ENCODE data around the gene NUP37. TPM values are rescaled to one million over a fixed set of nuclear protein-coding genes. Genes with fewer than 3 reads are reported as not detected.

The NUP37 gene
- total and polyA plus RNA-seq, 2 of the 13 experiments (the other 11 are each of a cell fraction or from before 2014, with no cell fraction given) = 50.6 to 80.1 TPM

- TF ChIP-seq ZNF800 (CRISPR knock-in tag; IDR thresholded peaks at IDR 0.05) = no peak
These were observed 56.8 kb downstream of the NUP37 start (continued) for GRCh38 chr12:102063069-102063468.

- POLR2A ChIA-PET = interaction anchor here (0.6 to 1.8 kb wide), 2 partner anchors 30 to 57 kb away, joined by 3 to 14 read pairs; partner anchors contain the start of genes NUP37 and PARPBP
- peak overlapping the region; percentile 85 for H2AFZ ChIP-seq (ENCODE audit: low read length)
- H3K27me3 ChIP-seq (ENCODE audit: control insufficient read depth in 1 of 2, insufficient read depth in 2 of 2, low read length in 2 of 2) = no peaks in the 10 kb centered on the region; a peak in 1 of 5 replicates
- no peak for ATAC-seq
- no peak for DNase-seq (ENCODE audit: low spot score)
- WGBS (ENCODE audit: low lambda C conversion rate) = 78% methylated on average over 11 of the region's 11 CpGs
- H3K9ac ChIP-seq (ENCODE audit: insufficient read depth, low read depth, low read length) = no peak overlapping the region
- H3K4me2 ChIP-seq (ENCODE audit: low read depth, low read length) = peak overlapping the region; percentile 77
- BruUV-seq (replicated peaks) = no TSS peak
- H3K4me1 ChIP-seq (ENCODE audit: insufficient read depth, low read length) = peaks cover 42% of the 10 kb centered on the region
- H3K36me3 ChIP-seq (replicated peaks in 1 of 2; ENCODE audit: control insufficient read depth in 1 of 2, insufficient read depth in 2 of 2, low read length in 2 of 2) = no peaks in the 10 kb centered on the region
- intact Hi-C loops (cut with micrococcal nuclease; ENCODE audit: unreplicated experiment) (loop anchor here (1.0 to 5.0 kb wide), 2 partner anchors 58 to 115 kb away; partner anchors contain the start of genes NUP37 and PARPBP), in situ Hi-C loops (cut with HindIII; ENCODE audit: extremely low pct_ligation_motif_present, low pct_unique_long_range_greater_than_20kb) (no loop called here)
- H3K4me3 ChIP-seq (replicated peaks in 1 of 3; ENCODE audit: insufficient read depth in 1 of 3, low read depth in 2 of 3, low read length in 3 of 3) = peak overlapping the region; percentile 46 to 92 (median 76); a peak in 5 of 6 replicates
- no peaks in the 10 kb centered on the region for H3K9me3 ChIP-seq (ENCODE audit: low read length)
- no peaks in the 10 kb centered on the region for H3K79me2 ChIP-seq (ENCODE audit: insufficient read depth, low read length)
- 0 out of 2 replicates have a peak, but pooled peaks have one; percentile 15 for TF ChIP-seq MYC (CRISPR knock-in tag; IDR thresholded peaks at IDR 0.05; ENCODE audit: borderline replicate concordance)
- no peak for TF ChIP-seq BRCA1 (CRISPR knock-in tag; IDR thresholded peaks at IDR 0.05)
- 0 out of 2 replicates have a peak, but pooled peaks have one; percentile 13 for TF ChIP-seq SMYD3 (CRISPR knock-in tag; IDR thresholded peaks at IDR 0.05)
- TF ChIP-seq ZMYM2 (CRISPR knock-in tag; IDR thresholded peaks at IDR 0.05) = 0 out of 2 replicates have a peak, but pooled peaks have one; percentile 30
- TF ChIP-seq RNF2 (conservative IDR thresholded peaks at IDR 0.05; ENCODE audit: low read depth) = no peak
- CTCF ChIA-PET (ENCODE audit: low intra/inter-chr PET ratio, low total read pairs) = no interaction called here
- no peaks in the 10 kb centered on the region for H4K20me1 ChIP-seq (ENCODE audit: insufficient read depth, low read length)
- H3K27ac ChIP-seq (ENCODE audit: extremely low read length, insufficient read depth, low read length) = no peak overlapping the region
- FAIRE-seq = no peak
These were observed 57.5 kb downstream of the NUP37 start for GRCh38 chr12:102062419-102062806.
